ENCODE measurements around the gene CMTM3.

The CMTM3 gene

DNA sequence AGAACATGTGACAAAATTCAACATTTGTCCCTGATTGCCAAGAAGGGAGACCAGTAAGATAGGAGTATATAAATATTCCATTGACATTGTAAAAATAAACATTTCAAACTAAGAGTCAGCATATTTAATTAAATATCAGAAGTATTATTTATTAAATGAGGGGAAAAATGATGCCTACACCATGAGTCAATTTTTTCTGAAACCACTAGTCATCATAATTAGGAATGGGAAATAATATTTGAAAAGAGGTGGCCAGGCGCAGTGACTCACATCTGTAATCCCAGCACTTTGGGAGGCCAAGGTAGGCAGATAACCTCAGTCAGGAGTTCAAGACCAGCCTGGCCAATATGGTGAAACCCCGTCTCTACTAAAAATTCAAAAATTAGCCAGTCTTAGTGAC, 36.1 kb upstream of the CMTM3 start:
- ChIA-PET POLR2A (no interaction called here), CTCF (no interaction called here)
- no peak overlapping the region for H3K4me3 ChIP-seq (ENCODE audit: low read depth, low read length)
- no peak overlapping the region for H3K27ac ChIP-seq (ENCODE audit: extremely low read depth, low read depth, low read length)
- H3K36me3 ChIP-seq (ENCODE audit: control insufficient read depth in 2 of 2, insufficient read depth in 1 of 2, low read length in 2 of 2), result peaks cover 5 to 38% of the 10 kb centered on the region in 2 experiments; a peak in 2 of 3 replicates
- TF ChIP-seq ZNF624 (tag by site-specific recombination; IDR thresholded peaks at IDR 0.05) (no peak), SP7 (tag by site-specific recombination; IDR thresholded peaks at IDR 0.05) (no peak), ZBTB17 (tag by site-specific recombination; IDR thresholded peaks at IDR 0.05) (no peak), ZNF660 (tag by site-specific recombination; IDR thresholded peaks at IDR 0.05) (no peak), CTCF (tag by site-specific recombination; IDR thresholded peaks at IDR 0.05) (no peak), GLI2 (tag by site-specific recombination; IDR thresholded peaks at IDR 0.05; ENCODE audit: borderline replicate concordance, low read depth) (no peak)
- TF ChIP-seq, protein P1, sequence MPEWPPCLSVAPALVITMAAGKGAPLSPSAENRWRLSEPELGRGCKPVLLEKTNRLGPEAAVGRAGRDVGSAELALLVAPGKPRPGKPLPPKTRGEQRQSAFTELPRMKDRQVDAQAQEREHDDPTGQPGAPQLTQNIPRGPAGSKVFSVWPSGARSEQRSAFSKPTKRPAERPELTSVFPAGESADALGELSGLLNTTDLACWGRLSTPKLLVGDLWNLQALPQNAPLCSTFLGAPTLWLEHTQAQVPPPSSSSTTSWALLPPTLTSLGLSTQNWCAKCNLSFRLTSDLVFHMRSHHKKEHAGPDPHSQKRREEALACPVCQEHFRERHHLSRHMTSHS (tag by site-specific recombination; IDR thresholded peaks at IDR 0.05), result no peak
- H3K9me3 ChIP-seq (ENCODE audit: control insufficient read depth, insufficient read depth, low read depth, low read length), result no peaks in the 10 kb centered on the region
- peaks cover 9% of the 10 kb centered on the region for H3K4me1 ChIP-seq (ENCODE audit: control insufficient read depth, insufficient read depth, low read length)

GRCh38 chr16:66569131-66569530, 35.4 kb upstream of the CMTM3 start:
- TF ChIP-seq ZSCAN30 (tag by site-specific recombination; IDR thresholded peaks at IDR 0.05) (no peak), ZNF138 (tag by site-specific recombination; IDR thresholded peaks at IDR 0.05; ENCODE audit: borderline replicate concordance) (no peak), ZNF132 (tag by site-specific recombination; IDR thresholded peaks at IDR 0.05; ENCODE audit: borderline replicate concordance) (no peak), ZFP69B (tag by site-specific recombination; IDR thresholded peaks at IDR 0.05) (no peak), ZBTB48 (tag by site-specific recombination; IDR thresholded peaks at IDR 0.05) (no peak), GLIS2 (tag by site-specific recombination; IDR thresholded peaks at IDR 0.05) (no peak), SALL2 (tag by site-specific recombination; IDR thresholded peaks at IDR 0.05; ENCODE audit: borderline replicate concordance) (no peak)
- TF ChIP-seq, protein P2, sequence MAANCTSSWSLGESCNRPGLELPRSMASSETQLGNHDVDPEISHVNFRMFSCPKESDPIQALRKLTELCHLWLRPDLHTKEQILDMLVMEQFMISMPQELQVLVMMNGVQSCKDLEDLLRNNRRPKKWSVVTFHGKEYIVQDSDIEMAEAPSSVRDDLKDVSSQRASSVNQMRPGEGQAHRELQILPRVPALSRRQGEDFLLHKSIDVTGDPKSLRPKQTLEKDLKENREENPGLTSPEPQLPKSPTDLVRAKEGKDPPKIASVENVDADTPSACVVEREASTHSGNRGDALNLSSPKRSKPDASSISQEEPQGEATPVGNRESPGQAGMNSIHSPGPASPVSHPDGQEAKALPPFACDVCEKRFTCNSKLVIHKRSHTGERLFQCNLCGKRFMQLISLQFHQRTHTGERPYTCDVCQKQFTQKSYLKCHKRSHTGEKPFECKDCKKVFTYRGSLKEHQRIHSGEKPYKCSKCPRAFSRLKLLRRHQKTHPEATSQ (tag by site-specific recombination; IDR thresholded peaks at IDR 0.05), result no peak
- no peak overlapping the region for H3K4me3 ChIP-seq (ENCODE audit: low read depth, low read length)
- H3K4me1 ChIP-seq (ENCODE audit: control insufficient read depth, insufficient read depth, low read length), result peaks cover 9% of the 10 kb centered on the region
- H3K36me3 ChIP-seq (ENCODE audit: control insufficient read depth in 2 of 2, insufficient read depth in 1 of 2, low read length in 2 of 2), result peaks cover 5 to 30% of the 10 kb centered on the region in 2 experiments; a peak in 2 of 3 replicates
- H3K9me3 ChIP-seq (ENCODE audit: control insufficient read depth, insufficient read depth, low read depth, low read length), result no peaks in the 10 kb centered on the region
- CTCF ChIA-PET, result interaction anchor here (0.6 kb wide), 1 partner anchor 311 kb away, joined by 7 read pairs; the partner anchor contains the start of gene PDP2
- H3K27ac ChIP-seq (ENCODE audit: extremely low read depth, low read depth, low read length), result no peak overlapping the region
- POLR2A ChIA-PET, result no interaction called here

DNA sequence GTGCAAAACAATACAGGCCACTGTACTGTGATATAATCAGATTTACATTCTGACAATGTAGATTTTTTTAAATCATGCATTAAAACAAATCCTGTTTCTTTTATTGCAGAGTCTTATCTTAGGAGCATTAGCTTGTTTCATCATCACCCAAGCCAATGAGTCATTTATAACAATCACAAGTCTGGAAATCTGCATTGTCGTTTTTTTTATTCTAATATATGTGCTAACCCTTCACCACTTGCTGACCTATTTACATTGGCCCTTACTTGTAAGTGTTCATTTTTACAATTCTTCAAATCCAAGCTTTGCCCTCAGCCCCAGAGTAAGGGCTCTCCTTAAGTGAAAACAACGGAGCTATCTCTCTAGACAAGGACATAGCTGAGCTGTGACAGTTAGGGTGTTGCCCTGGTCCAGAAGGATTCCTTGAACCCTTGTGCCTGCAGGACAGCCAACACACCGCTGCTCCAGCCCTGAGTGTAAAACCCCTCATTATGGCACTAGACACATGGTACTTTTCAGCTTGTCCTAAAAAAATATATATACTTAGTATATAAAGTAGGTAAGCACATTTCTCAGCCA, 34.6 kb upstream of the CMTM3 start:
- no peak overlapping the region for H3K27ac ChIP-seq (ENCODE audit: extremely low read depth, low read depth, low read length)
- CTCF ChIA-PET, result interaction anchor here (0.6 to 1.2 kb wide), 3 partner anchors 16 to 298 kb away, joined by 3 read pairs; no protein-coding TSS in a partner anchor
- H3K9me3 ChIP-seq (ENCODE audit: control insufficient read depth, insufficient read depth, low read depth, low read length), result no peaks in the 10 kb centered on the region
- POLR2A ChIA-PET, result interaction anchor here (0.7 kb wide), 1 partner anchor 9 kb away, joined by 4 read pairs; the partner anchor contains the start of gene CMTM2
- peaks cover 9% of the 10 kb centered on the region for H3K4me1 ChIP-seq (ENCODE audit: control insufficient read depth, insufficient read depth, low read length)
- peaks cover 5 to 24% of the 10 kb centered on the region in 2 experiments; a peak in 2 of 3 replicates for H3K36me3 ChIP-seq (ENCODE audit: control insufficient read depth in 2 of 2, insufficient read depth in 1 of 2, low read length in 2 of 2)
- TF ChIP-seq ZNF629 (tag by site-specific recombination; IDR thresholded peaks at IDR 0.05) (0 out of 2 replicates have a peak, but pooled peaks have one; percentile 15), KLF8 (tag by site-specific recombination; IDR thresholded peaks at IDR 0.05) (no peak), ZNF510 (tag by site-specific recombination; IDR thresholded peaks at IDR 0.05; ENCODE audit: insufficient replicate concordance) (no peak), ZNF555 (tag by site-specific recombination; conservative IDR thresholded peaks at IDR 0.05) (no peak), PRDM6 (tag by site-specific recombination; IDR thresholded peaks at IDR 0.05) (peak; percentile 28; the same call in 1 of the 2 replicates), ZBTB21 (tag by site-specific recombination; IDR thresholded peaks at IDR 0.05) (no peak), ZBTB17 (tag by site-specific recombination; IDR thresholded peaks at IDR 0.05) (no peak), KLF10 (tag by site-specific recombination; IDR thresholded peaks at IDR 0.05) (no peak), WT1 (tag by site-specific recombination; IDR thresholded peaks at IDR 0.05) (no peak)
- H3K4me3 ChIP-seq (ENCODE audit: low read depth, low read length), result no peak overlapping the region

All from HEK293 (cell line).